Endothelial cell of umbilical vein (primary cell): ENCODE measurements around the gene TFAP2E. TPM values are rescaled to one million over a fixed set of nuclear protein-coding genes. Genes with fewer than 3 reads are reported as not detected.

Experiments
- BruUV-seq: library from RNA; stranded (reverse); fragments of 400-500 nt; replicated peaks from 2 replicates; lab custom pipeline; 2021; lab: Mats Ljungman, UMichigan
- CTCF ChIA-PET: fragments of 300-600, 350-600 bp; sonication (Branson Sonifier 250); formaldehyde crosslinking; loops from one replicate; lab custom pipeline; 2021; ENCODE audit warnings: antibody characterized with exemption, inconsistent platforms; lab: Charles Lee
- POLR2A ChIA-PET: fragments of 300-600, 350-600 bp; sonication (Branson Sonifier 250); formaldehyde crosslinking; loops from one replicate; lab custom pipeline; 2021; ENCODE audit warnings: antibody characterized with exemption, inconsistent platforms; lab: Charles Lee
- DNase-seq: peaks from one replicate; pipeline ENCODE4 v3.0.0-alpha.2; 2011; ENCODE audit warnings: low read depth, low spot score
- FAIRE-seq: peaks from 2 replicates; lab custom pipeline; 2011; peaks lifted over from hg19 to GRCh38; lab: Jason Lieb, UNC
- H2AFZ ChIP-seq: 2 replicates; pipeline ENCODE4 v1.6.0; 2012; ENCODE audit warnings: low read depth, low read length, control low read depth, inconsistent platforms
- H3K27ac ChIP-seq: 2 replicates; pipeline ENCODE4 v1.5.1; 2011; ENCODE audit warnings: low read depth, mild to moderate bottlenecking, control low read depth, low read length, moderate library complexity; ENCODE audit not compliant: insufficient read depth
- H3K27me3 ChIP-seq, 2 experiments: 2 replicates each; pipeline versions ENCODE4 v1.6.0 to v1.6.1; 2011; ENCODE audit warnings: low read length in 2 of 2, mixed read lengths in 1 of 2; ENCODE audit not compliant: control insufficient read depth in 2 of 2, insufficient read depth in 2 of 2
- H3K36me3 ChIP-seq, 2 experiments: 2 replicates in 1 of 2; 3 replicates in 1 of 2; pipeline ENCODE4 v1.5.1; 2011; ENCODE audit warnings: low read length in 2 of 2, mild to moderate bottlenecking in 1 of 2, moderate library complexity in 1 of 2; ENCODE audit not compliant: control insufficient read depth in 2 of 2, insufficient read depth in 2 of 2; ENCODE audit errors: extremely low read depth in 1 of 2
- H3K4me1 ChIP-seq: 3 replicates; pipeline ENCODE4 v1.5.1; 2011; ENCODE audit warnings: mild to moderate bottlenecking, low read length; ENCODE audit not compliant: control insufficient read depth, insufficient read depth; ENCODE audit errors: extremely low read depth
- H3K4me2 ChIP-seq: 2 replicates; pipeline ENCODE4 v1.6.1; 2011; ENCODE audit warnings: low read length, control low read depth, mixed read lengths; ENCODE audit not compliant: insufficient read depth
- H3K4me3 ChIP-seq, 3 experiments: fragments of 200-600 bp in 1 of 3; sonication (generic), shearing (Covaris generic) in 1 of 3; replicated peaks in 1 of 3; 2 replicates each; pipeline ENCODE4 v1.5.1; 2011 to 2016; ENCODE audit warnings: control low read depth in 3 of 3, low read length in 3 of 3, mild to moderate bottlenecking in 2 of 3, inconsistent platforms in 1 of 3, low read depth in 1 of 3, moderate library complexity in 1 of 3; ENCODE audit not compliant: insufficient read depth in 1 of 3
- H3K79me2 ChIP-seq: 2 replicates; pipeline ENCODE4 v1.6.0; 2012; ENCODE audit warnings: low read length, inconsistent platforms; ENCODE audit not compliant: control insufficient read depth, insufficient read depth
- H3K9ac ChIP-seq: replicated peaks from 2 replicates; pipeline ENCODE3; 2011; ENCODE audit warnings: low read length, control low read depth; ENCODE audit not compliant: insufficient read depth; ENCODE audit errors: extremely low read depth
- H3K9me1 ChIP-seq: replicated peaks from 3 replicates; pipeline ENCODE4 v1.6.0; 2011; ENCODE audit warnings: mild to moderate bottlenecking, low read length; ENCODE audit not compliant: control insufficient read depth, insufficient read depth; ENCODE audit errors: extremely low read depth
- H3K9me3 ChIP-seq: replicated peaks from 2 replicates; pipeline ENCODE4 v1.5.1; 2012; ENCODE audit warnings: low read length, inconsistent platforms; ENCODE audit not compliant: control insufficient read depth, insufficient read depth
- H4K20me1 ChIP-seq: replicated peaks from 2 replicates; pipeline ENCODE3; 2011; ENCODE audit warnings: mild to moderate bottlenecking, low read length; ENCODE audit not compliant: control insufficient read depth, insufficient read depth; ENCODE audit errors: extremely low read depth
- CTCF ChIP-seq, 2 donors: IDR thresholded peaks; 1 replicate in 1 of 2; 2 replicates in 1 of 2; pipeline ENCODE4 v1.5.1; 2011; ENCODE audit warnings: low read length in 2 of 2, mild to moderate bottlenecking in 2 of 2, moderate library complexity in 2 of 2, control low read depth in 1 of 2, inconsistent platforms in 1 of 2, low read depth in 1 of 2; ENCODE audit not compliant: insufficient read depth in 1 of 2; ENCODE audit errors: extremely low read depth in 1 of 2
- EZH2 ChIP-seq: IDR thresholded peaks from 2 replicates; pipeline ENCODE4 v1.6.1; 2012; ENCODE audit warnings: borderline replicate concordance, low read depth, mild to moderate bottlenecking, moderate library complexity, low read length, inconsistent platforms; ENCODE audit not compliant: severe bottlenecking
- FOS ChIP-seq: IDR thresholded peaks from 2 replicates; pipeline ENCODE4 v1.6.1; 2011; ENCODE audit warnings: mild to moderate bottlenecking, low read length, moderate library complexity, borderline replicate concordance; ENCODE audit not compliant: insufficient read depth
- GATA2 ChIP-seq: IDR thresholded peaks from 2 replicates; pipeline ENCODE4 v1.7.0; 2011; ENCODE audit warnings: low read depth, mild to moderate bottlenecking, moderate library complexity, mixed read lengths, low read length; ENCODE audit not compliant: insufficient read length, insufficient read depth
- JUN ChIP-seq: IDR thresholded peaks from 2 replicates; pipeline ENCODE4 v1.6.1; 2011; ENCODE audit warnings: borderline replicate concordance, low read depth; ENCODE audit not compliant: insufficient read length, insufficient read depth
- MAX ChIP-seq: IDR thresholded peaks from 2 replicates; pipeline ENCODE4 v1.6.1; 2011; ENCODE audit not compliant: insufficient read depth, insufficient read length
- MYC ChIP-seq: IDR thresholded peaks from one replicate; pipeline ENCODE4 v1.6.1; 2011; ENCODE audit warnings: mild to moderate bottlenecking, low read depth, low read length
- POLR2A ChIP-seq: IDR thresholded peaks from 2 replicates; pipeline ENCODE4 v1.6.1; 2012; ENCODE audit warnings: low read depth, mild to moderate bottlenecking, control low read depth, low read length
- POLR2AphosphoS5 ChIP-seq: IDR thresholded peaks from 2 replicates; pipeline ENCODE4 v1.6.1; 2012; ENCODE audit warnings: low read depth, mild to moderate bottlenecking, control low read depth, low read length, moderate library complexity; ENCODE audit not compliant: insufficient read depth
- dilution Hi-C: fragments of 300-500 bp; cut with MboI; formaldehyde crosslinking; loops from one replicate; pipeline ENCODE4 v1.15.0; 2019; ENCODE audit warnings: low sequenced_read_pairs; ENCODE audit not compliant: extremely low pct_ligation_motif_present
- intact Hi-C: fragments of 100-400 bp; cut with micrococcal nuclease; formaldehyde crosslinking; loops from one replicate; pipeline ENCODE4 v1.10.0; 2022
- polyA plus RNA-seq, 4 experiments: library from polyadenylated mRNA; depleted of rRNA in 3 of 4; stranded (reverse) in 3 of 4; unstranded in 1 of 4; fragments of >200 nt; gene quantifications; 2 replicates each; pipeline versions ENCODE4 v1.2.1 to v1.2.3, GENCODE V29; 2011 to 2012; ENCODE audit warnings: missing spikeins in 1 of 4
- total RNA-seq: library from RNA; stranded (reverse); gene quantifications from 2 replicates; pipeline ENCODE4 v1.2.3, GENCODE V29; 2021

The TFAP2E gene
- total and polyA plus RNA-seq, 2 donors (not counting 3 experiments of a cell fraction or from before 2014, with no cell fraction given), result 0.06 TPM; not detected in 1

- no peaks in the 10 kb centered on the region for H3K9me1 ChIP-seq
- H3K27me3 ChIP-seq, result no peaks in the 10 kb centered on the region
- H3K4me2 ChIP-seq, result no peak overlapping the region
- H3K27ac ChIP-seq, result no peak overlapping the region
- TF ChIP-seq CTCF (IDR thresholded peaks at IDR 0.05; ENCODE audit: extremely low read depth in 1 of 2, insufficient read depth in 1 of 2, low read depth in 1 of 2, low read length in 2 of 2) (no peak), POLR2AphosphoS5 (no peak), JUN (no peak), MAX (no peak), MYC (no peak), GATA2 (no peak), POLR2A (no peak), EZH2 (no peak), FOS (no peak)
- FAIRE-seq (no peak), DNase-seq (no peak)
- no peaks in the 10 kb centered on the region for H3K79me2 ChIP-seq
- intact Hi-C loops, result loop anchor here (5.0 kb wide), 1 partner anchor 710 kb away; no protein-coding TSS in a partner anchor
- H4K20me1 ChIP-seq, result no peaks in the 10 kb centered on the region
- no peaks in the 10 kb centered on the region for H3K4me1 ChIP-seq
- no peaks in the 10 kb centered on the region for H3K9me3 ChIP-seq
- ChIA-PET POLR2A (no interaction called here), CTCF (interaction anchor here (0.6 to 8.5 kb wide), 4 partner anchors 13 to 168 kb away, joined by 3 to 155 read pairs (median 6); no protein-coding TSS in a partner anchor)
- BruUV-seq, result no TSS peak
- dilution Hi-C loops, result no loop called here
- no peak overlapping the region for H3K9ac ChIP-seq
- H2AFZ ChIP-seq, result no peak overlapping the region
- H3K4me3 ChIP-seq, result no peak overlapping the region
- H3K36me3 ChIP-seq, result peaks cover 0 to 4% of the 10 kb centered on the region in 2 experiments
Measured at GRCh38 chr1:35561972-35562680, 11.0 kb upstream of the TFAP2E start.
